A673 (cell line): ENCODE measurements around the gene PYM1. TPM values are rescaled to one million over a fixed set of nuclear protein-coding genes. Genes with fewer than 3 reads are reported as not detected.
A peak's percentile ranks its signal among the peaks of the same experiment; 100 is the strongest.
"Not testable (repeated sequence)": the region's sequence is repeated elsewhere in the genome, so short reads cannot be mapped to it uniquely, and the experiment has no call there.

Experiments
- BruUV-seq: library from RNA; stranded (reverse); fragments of 400-500 nt; replicated peaks from 2 replicates; lab custom pipeline; 2021; lab: Mats Ljungman, UMichigan
- CTCF ChIA-PET: fragments of 300-600 bp; sonication (Branson Sonifier 250); formaldehyde crosslinking; loops from one replicate; lab custom pipeline; 2022; ENCODE audit warnings: antibody characterized with exemption; lab: Charles Lee
- POLR2A ChIA-PET: fragments of 300-600 bp; sonication (Branson Sonifier 250); formaldehyde crosslinking; loops from one replicate; lab custom pipeline; 2022; ENCODE audit warnings: antibody characterized with exemption; ENCODE audit not compliant: low non-redundant PET; lab: Charles Lee
- DNase-seq: peaks from one replicate; pipeline ENCODE4 v3.0.0-alpha.2; 2015; ENCODE audit warnings: low spot score
- H3K27ac ChIP-seq: fragments of 200-600 bp; sonication (generic); 2 replicates; pipeline ENCODE4 v1.5.1; 2016; ENCODE audit warnings: mixed run types, low read depth, mild to moderate bottlenecking, mixed read lengths, antibody characterized with exemption, low read length; ENCODE audit not compliant: poor library complexity, severe bottlenecking
- H3K27me3 ChIP-seq: fragments of 200-600 bp; sonication (generic); replicated peaks from 2 replicates; pipeline ENCODE4 v1.6.1; 2017; ENCODE audit warnings: mixed run types, low read depth, mild to moderate bottlenecking, mixed read lengths, antibody characterized with exemption, low read length; ENCODE audit not compliant: insufficient read depth, poor library complexity
- H3K36me3 ChIP-seq: fragments of 200-600 bp; sonication (generic); 2 replicates; pipeline ENCODE4 v1.6.1; 2016; ENCODE audit warnings: mixed run types, mild to moderate bottlenecking, mixed read lengths, antibody characterized with exemption, low read length; ENCODE audit not compliant: insufficient read depth, poor library complexity, severe bottlenecking
- H3K4me1 ChIP-seq: fragments of 200-600 bp; sonication (generic); 2 replicates; pipeline ENCODE4 v1.6.1; 2017; ENCODE audit warnings: mixed run types, mild to moderate bottlenecking, mixed read lengths, antibody characterized with exemption, low read length; ENCODE audit not compliant: insufficient read depth, poor library complexity, severe bottlenecking
- H3K4me3 ChIP-seq: fragments of 200-600 bp; sonication (generic); 2 replicates; pipeline ENCODE4 v1.5.1; 2016; ENCODE audit warnings: low read depth, mixed run types, mild to moderate bottlenecking, mixed read lengths, low read length; ENCODE audit not compliant: poor library complexity, severe bottlenecking
- H3K9me3 ChIP-seq: fragments of 200-600 bp; sonication (generic); 2 replicates; pipeline ENCODE4 v1.6.1; 2016; ENCODE audit warnings: mixed run types, low read depth, mild to moderate bottlenecking, mixed read lengths, antibody characterized with exemption, low read length; ENCODE audit not compliant: poor library complexity, severe bottlenecking
- EZH2 ChIP-seq: fragments of 200-600 bp; sonication (generic); IDR thresholded peaks from 2 replicates; pipeline ENCODE4 v1.6.1; 2017; ENCODE audit warnings: borderline replicate concordance, low read depth, mild to moderate bottlenecking, mixed read lengths, antibody characterized with exemption, low read length; ENCODE audit not compliant: poor library complexity, severe bottlenecking
- intact Hi-C: fragments of 100-400 bp; cut with micrococcal nuclease; formaldehyde crosslinking; loops from one replicate; pipeline ENCODE4 v1.10.0; 2022; ENCODE audit not compliant: unreplicated experiment
- total RNA-seq: library from RNA; stranded (reverse); gene quantifications from 2 replicates; pipeline ENCODE4 v1.2.3, GENCODE V29; 2021
- TF ChIP-seq, protein P1 (sequence below): fragments of 300-800, 200-600 bp; sonication (generic); conservative IDR thresholded peaks from 2 replicates; pipeline ENCODE4 v1.5.1; 2017; ENCODE audit warnings: low read depth, mild to moderate bottlenecking, antibody characterized with exemption, low read length, moderate library complexity, mixed read lengths

Gene PYM1
- total RNA-seq, 1 experiment from 2014 or later, result 24.6 TPM

DNA sequence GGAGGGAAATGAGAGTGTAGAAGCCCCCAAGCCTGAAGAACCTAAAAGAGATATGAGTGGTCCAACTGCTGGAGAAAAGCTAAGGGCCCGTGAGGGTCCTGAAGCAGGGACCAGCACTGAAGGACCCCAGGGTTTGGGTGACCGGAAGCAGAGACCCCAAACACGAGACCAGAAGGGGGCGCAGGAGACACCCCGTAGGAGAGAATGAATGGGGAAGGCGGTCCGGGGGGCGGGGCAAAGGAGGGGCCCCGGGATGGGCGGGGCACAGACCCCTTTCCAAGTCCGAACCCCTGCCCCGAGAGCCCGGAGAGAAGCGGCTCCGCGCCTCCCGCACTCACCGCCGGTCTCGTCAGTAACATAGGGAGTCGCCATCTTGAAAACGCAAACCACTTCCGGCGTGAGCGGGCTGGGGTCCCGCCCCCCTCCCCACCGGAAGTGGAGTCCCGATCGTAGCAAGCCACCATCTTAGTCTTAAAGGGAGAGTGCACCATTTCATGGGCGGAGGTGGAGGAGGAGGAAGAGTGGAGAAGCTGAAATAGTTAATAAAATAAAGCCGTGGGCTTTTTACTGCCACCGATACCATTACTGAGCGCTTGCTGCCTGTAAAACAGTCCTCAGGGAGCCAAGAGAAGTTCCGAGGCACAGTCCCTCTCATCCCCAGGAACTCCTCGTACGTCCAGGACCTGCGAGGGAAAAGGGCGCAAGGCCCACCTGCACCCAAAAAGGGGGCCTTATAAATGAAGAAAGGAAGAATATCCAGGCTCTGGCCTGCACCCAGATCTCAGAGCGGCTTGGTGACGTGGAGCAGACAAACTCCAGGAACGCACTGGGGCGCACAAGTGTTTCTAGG, 731 bp downstream of the PYM1 start:
- H3K27ac ChIP-seq, result peak overlapping the region; percentile 95
- peaks cover 32% of the 10 kb centered on the region for H3K4me1 ChIP-seq
- peak overlapping the region; percentile 91 for H3K4me3 ChIP-seq
- H3K27me3 ChIP-seq, result no peaks in the 10 kb centered on the region
- TF ChIP-seq EZH2, result no peak
- TF ChIP-seq, protein P1, sequence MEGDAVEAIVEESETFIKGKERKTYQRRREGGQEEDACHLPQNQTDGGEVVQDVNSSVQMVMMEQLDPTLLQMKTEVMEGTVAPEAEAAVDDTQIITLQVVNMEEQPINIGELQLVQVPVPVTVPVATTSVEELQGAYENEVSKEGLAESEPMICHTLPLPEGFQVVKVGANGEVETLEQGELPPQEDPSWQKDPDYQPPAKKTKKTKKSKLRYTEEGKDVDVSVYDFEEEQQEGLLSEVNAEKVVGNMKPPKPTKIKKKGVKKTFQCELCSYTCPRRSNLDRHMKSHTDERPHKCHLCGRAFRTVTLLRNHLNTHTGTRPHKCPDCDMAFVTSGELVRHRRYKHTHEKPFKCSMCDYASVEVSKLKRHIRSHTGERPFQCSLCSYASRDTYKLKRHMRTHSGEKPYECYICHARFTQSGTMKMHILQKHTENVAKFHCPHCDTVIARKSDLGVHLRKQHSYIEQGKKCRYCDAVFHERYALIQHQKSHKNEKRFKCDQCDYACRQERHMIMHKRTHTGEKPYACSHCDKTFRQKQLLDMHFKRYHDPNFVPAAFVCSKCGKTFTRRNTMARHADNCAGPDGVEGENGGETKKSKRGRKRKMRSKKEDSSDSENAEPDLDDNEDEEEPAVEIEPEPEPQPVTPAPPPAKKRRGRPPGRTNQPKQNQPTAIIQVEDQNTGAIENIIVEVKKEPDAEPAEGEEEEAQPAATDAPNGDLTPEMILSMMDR, result peak; percentile 96
- intact Hi-C loops, result loop anchor here (2.0 kb wide), 3 partner anchors 96 to 188 kb away; no protein-coding TSS in a partner anchor
- H3K9me3 ChIP-seq, result no peaks in the 10 kb centered on the region
- peaks cover 5% of the 10 kb centered on the region for H3K36me3 ChIP-seq
- ChIA-PET CTCF (interaction anchor here (0.6 to 0.7 kb wide), 5 partner anchors 10 to 188 kb away, joined by 3 to 10 read pairs (median 3); no protein-coding TSS in a partner anchor), POLR2A (interaction anchor here (0.7 kb wide), 1 partner anchor 47 kb away, joined by 3 read pairs; the partner anchor contains the start of gene RAB5B)
- BruUV-seq, result no TSS peak
- DNase-seq, result peak; percentile 97

DNA sequence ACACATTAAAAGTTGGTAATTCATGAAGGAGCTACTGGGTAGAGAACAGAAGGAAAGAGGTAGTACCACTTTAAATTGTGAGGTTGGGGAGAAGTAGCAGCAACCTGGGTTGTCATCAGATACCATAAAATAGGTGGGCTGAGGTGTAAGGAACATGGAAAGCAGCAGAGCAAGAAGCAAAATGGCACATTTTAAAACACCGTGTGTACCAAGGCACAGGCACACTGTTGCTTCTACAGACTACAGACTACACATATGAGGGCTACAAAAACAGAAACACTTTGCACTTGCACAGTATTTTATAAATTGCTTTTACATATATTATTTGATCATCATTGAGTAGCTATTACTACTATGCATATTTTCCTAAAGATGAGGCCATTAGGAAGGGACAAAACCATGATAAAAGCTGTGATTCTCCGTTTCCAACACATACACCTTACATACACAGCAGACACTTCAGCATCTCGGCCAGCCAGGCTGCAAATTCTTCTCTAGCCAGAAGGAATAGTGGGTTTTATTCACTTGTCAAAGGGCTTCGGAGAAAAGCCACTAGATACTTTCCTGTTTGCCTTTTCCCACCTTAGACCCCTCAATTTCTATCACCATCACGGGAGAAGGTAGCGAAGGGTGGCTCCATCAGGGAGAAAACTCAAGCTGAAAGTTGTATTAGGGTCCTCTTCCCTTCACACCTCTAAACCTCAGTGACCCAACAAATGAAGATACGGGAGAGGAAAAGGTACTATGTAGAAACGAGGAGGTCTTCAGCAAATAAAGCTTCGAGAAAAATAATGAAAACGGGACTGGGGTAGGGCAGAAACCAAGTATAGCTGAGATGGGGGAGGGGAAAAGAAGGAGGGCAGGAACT, 1.6 kb downstream of the PYM1 start:
- peaks cover 26% of the 10 kb centered on the region for H3K4me1 ChIP-seq
- peak overlapping the region; percentile 91 for H3K4me3 ChIP-seq
- CTCF ChIA-PET, result interaction anchor here (0.6 to 0.7 kb wide), 5 partner anchors 11 to 96 kb away, joined by 3 to 5 read pairs (median 3); no protein-coding TSS in a partner anchor
- intact Hi-C loops, result loop anchor here (2.0 kb wide), 3 partner anchors 95 to 187 kb away; no protein-coding TSS in a partner anchor
- H3K36me3 ChIP-seq, result peaks cover 5% of the 10 kb centered on the region
- H3K27ac ChIP-seq, result peak overlapping the region; percentile 95
- H3K27me3 ChIP-seq, result no peaks in the 10 kb centered on the region
- no peak for DNase-seq
- TF ChIP-seq, protein P1, result no peak
- no peak for TF ChIP-seq EZH2
- POLR2A ChIA-PET, result interaction anchor here (0.7 kb wide), 1 partner anchor 47 kb away, joined by 3 read pairs; the partner anchor contains the start of gene RAB5B
- BruUV-seq, result TSS peak; percentile 68
- no peaks in the 10 kb centered on the region for H3K9me3 ChIP-seq

DNA sequence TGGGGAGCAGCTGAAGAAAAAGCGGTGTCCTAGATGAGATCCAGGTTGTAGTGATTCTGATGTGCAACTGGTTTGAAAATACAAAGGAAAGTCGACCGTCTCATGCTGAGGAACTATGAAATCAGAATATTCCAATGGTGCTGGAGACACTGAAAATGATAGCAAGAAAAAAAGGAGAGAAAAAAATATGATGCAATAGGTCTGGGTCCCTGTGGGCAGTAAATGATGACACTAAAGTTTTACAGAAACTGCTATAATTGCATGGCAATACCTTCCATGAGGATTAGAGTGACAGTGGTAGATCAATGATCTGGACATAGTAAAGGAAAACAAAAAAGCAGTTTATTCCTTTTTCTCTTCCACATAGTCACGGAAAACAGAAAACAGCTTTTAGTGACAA, 2.3 kb downstream of the PYM1 start:
- BruUV-seq, result no TSS peak
- H3K27ac ChIP-seq, result peak overlapping the region; percentile 95
- TF ChIP-seq EZH2, result no peak
- TF ChIP-seq, protein P1, result no peak
- DNase-seq, result no peak
- peak overlapping the region; percentile 91 for H3K4me3 ChIP-seq
- peaks cover 23% of the 10 kb centered on the region for H3K4me1 ChIP-seq
- CTCF ChIA-PET, result interaction anchor here (0.6 kb wide), 1 partner anchor 60 kb away, joined by 3 read pairs; no protein-coding TSS in a partner anchor
- intact Hi-C loops, result no loop called here
- H3K9me3 ChIP-seq, result no peaks in the 10 kb centered on the region
- H3K27me3 ChIP-seq, result no peaks in the 10 kb centered on the region
- H3K36me3 ChIP-seq, result peaks cover 5% of the 10 kb centered on the region
- POLR2A ChIA-PET, result no interaction called here

DNA sequence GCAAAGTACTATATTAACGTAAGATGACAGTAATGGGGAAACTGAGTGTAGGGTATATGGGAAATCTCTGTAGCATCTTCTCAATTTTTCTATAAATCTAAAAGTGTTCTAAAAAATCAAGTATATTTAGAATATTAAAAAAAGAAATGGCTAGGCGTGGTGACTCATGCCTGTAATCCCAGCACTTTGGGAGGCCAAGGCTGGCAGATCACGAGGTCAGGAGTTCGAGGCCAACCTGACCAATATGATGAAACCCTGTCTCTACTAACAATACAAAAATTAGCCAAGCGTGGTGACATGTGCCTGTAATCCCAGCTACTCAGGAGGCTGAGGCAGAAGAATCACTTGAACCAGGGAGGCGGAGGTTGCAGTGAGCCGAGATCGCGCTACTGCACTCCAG, 4.0 kb downstream of the PYM1 start:
- DNase-seq, POLR2A ChIA-PET, H3K36me3 ChIP-seq, intact Hi-C loops, H3K4me3 ChIP-seq, H3K27ac ChIP-seq, BruUV-seq, H3K27me3 ChIP-seq, H3K9me3 ChIP-seq: not testable (repeated sequence)
- peaks cover 14% of the 10 kb centered on the region for H3K4me1 ChIP-seq
- CTCF ChIA-PET, result interaction anchor here (0.6 kb wide), 1 partner anchor 26 kb away, joined by 3 read pairs; no protein-coding TSS in a partner anchor
